ENCODE data around the gene DEFB124.

The DEFB124 gene

DNA sequence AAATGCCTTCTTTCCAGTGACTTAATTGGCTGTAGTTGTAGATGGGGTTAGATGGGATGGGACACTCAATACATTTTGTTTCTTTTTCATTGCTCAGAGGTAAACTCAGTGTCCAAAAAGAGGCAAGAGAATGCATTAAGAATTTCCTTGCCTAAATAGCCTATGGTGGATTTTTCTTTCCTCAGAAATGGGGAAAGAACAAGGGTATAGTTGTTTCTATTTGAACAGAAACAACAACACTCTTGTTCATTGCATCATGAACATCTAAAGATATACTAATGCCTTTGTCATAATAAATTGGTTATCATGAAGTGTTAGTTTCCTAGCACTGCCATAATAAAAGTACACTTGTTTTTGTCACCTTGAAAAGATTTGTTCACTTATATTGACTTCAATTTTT, 49.1 kb downstream of the DEFB124 start:
- DNase-seq (ENCODE audit: low read depth in 2 of 2), result no peak

DNA sequence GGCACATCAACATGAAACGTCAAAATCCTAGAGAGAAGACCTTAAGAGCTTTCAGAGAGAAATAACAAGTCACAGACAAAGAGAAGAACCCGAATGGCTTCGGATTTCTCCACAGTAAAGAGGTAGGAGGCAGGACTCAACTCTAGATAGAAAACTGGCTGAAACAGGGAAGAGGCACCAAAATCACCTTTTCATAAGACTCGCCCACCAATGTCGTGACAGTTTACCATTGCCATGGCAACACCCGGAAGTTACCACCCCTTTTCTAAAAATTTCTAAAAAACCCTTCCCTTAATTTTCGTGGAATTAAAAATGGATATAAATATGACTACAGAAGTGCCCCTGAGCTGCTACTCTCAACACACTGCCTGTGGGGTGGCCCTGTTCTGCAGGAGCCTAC, 56.6 kb downstream of the DEFB124 start:
- no peak for DNase-seq (ENCODE audit: low read depth in 2 of 2)

GRCh38 chr20:31415653-31416052, 59.3 kb downstream of the DEFB124 start:
- DNase-seq (ENCODE audit: low read depth in 2 of 2), result no peak
